GM12878 (cell line): ENCODE measurements around the gene PPP2R5C. TPM values are rescaled to one million over a fixed set of nuclear protein-coding genes. Genes with fewer than 3 reads are reported as not detected.

ENCODE experiments used
- ATAC-seq: fragments of 200-7000 bp; cut with Tn5 transposase; 3 replicates; pipeline ENCODE4 v1.9.1; 2020; ENCODE audit warnings: mild to moderate bottlenecking, moderate library complexity
- BruUV-seq: library from RNA; stranded (reverse); fragments of 400-500 nt; replicated peaks from 2 replicates; lab custom pipeline; 2021; lab: Mats Ljungman, UMichigan
- CTCF ChIA-PET: fragments of 300-600 bp; sonication (Branson Sonifier 250); formaldehyde crosslinking; extraction: SDS; loops from one replicate; lab custom pipeline; 2021; ENCODE audit warnings: inconsistent platforms; lab: Yijun Ruan, JAX
- POLR2A ChIA-PET: fragments of 350-600 bp; formaldehyde crosslinking; extraction: SDS; loops from one replicate; lab custom pipeline; 2021; ENCODE audit warnings: inconsistent platforms; lab: Charles Lee
- RAD21 ChIA-PET: fragments of 300-600 bp; sonication (Branson Sonifier 250); formaldehyde crosslinking; loops from one replicate; lab custom pipeline; 2023; ENCODE audit warnings: antibody characterized with exemption; ENCODE audit not compliant: unreplicated experiment; lab: Charles Lee
- SMC1A ChIA-PET: fragments of 300-600 bp; sonication (Branson Sonifier 250); formaldehyde crosslinking; loops from one replicate; lab custom pipeline; 2023; ENCODE audit not compliant: unreplicated experiment, uncharacterized antibody; lab: Charles Lee
- DNase-seq: peaks from one replicate; pipeline ENCODE4 v3.0.0-alpha.2; 2011; ENCODE audit warnings: low read depth, low spot score
- FAIRE-seq: peaks from 3 replicates; lab custom pipeline; 2011; peaks lifted over from hg19 to GRCh38; lab: Jason Lieb, UNC
- H2AFZ ChIP-seq: 2 replicates; pipeline ENCODE4 v1.6.0; 2011; ENCODE audit warnings: low read depth, low read length, control low read depth; ENCODE audit not compliant: control insufficient read depth
- H3K27ac ChIP-seq: 2 replicates; pipeline ENCODE4 v1.5.1; 2011; ENCODE audit warnings: control low read depth; ENCODE audit not compliant: control insufficient read depth, insufficient read depth
- H3K27me3 ChIP-seq, 2 experiments: replicated peaks in 1 of 2; 2 replicates each; pipeline versions ENCODE4 v1.6.0 to v1.6.1; 2011; ENCODE audit warnings: low read length in 1 of 2; ENCODE audit not compliant: control insufficient read depth in 2 of 2, insufficient read depth in 2 of 2
- H3K36me3 ChIP-seq, 2 experiments: 2 replicates each; pipeline ENCODE4 v1.5.1; 2011; ENCODE audit warnings: low read length in 1 of 2; ENCODE audit not compliant: control insufficient read depth in 2 of 2, insufficient read depth in 2 of 2
- H3K4me1 ChIP-seq: 2 replicates; pipeline ENCODE4 v1.6.1; 2011; ENCODE audit warnings: mild to moderate bottlenecking, low read length, moderate library complexity, mixed read lengths; ENCODE audit not compliant: control insufficient read depth, insufficient read depth
- H3K4me2 ChIP-seq: 2 replicates; pipeline ENCODE4 v1.6.0; 2011; ENCODE audit warnings: control low read depth; ENCODE audit not compliant: control insufficient read depth, insufficient read depth
- H3K4me3 ChIP-seq: fragments of 200-600 bp; sonication (generic); 2 replicates; pipeline ENCODE4 v1.5.1; 2016
- H3K79me2 ChIP-seq: 2 replicates; pipeline ENCODE4 v1.6.0; 2011; ENCODE audit warnings: low read length; ENCODE audit not compliant: control insufficient read depth, insufficient read depth
- H3K9ac ChIP-seq: 2 replicates; pipeline ENCODE4 v1.8.0; 2011; ENCODE audit warnings: low read length, control low read depth, mixed read lengths; ENCODE audit not compliant: control insufficient read depth, insufficient read depth
- H3K9me3 ChIP-seq: replicated peaks from 3 replicates; pipeline ENCODE4 v1.5.1; 2011; ENCODE audit warnings: mild to moderate bottlenecking, low read length; ENCODE audit not compliant: control insufficient read depth, insufficient read depth
- H4K20me1 ChIP-seq: 2 replicates; pipeline ENCODE4 v1.6.0; 2011; ENCODE audit not compliant: control insufficient read depth, insufficient read depth
- BMI1 ChIP-seq: fragments of 450-650 bp; IDR thresholded peaks from 2 replicates; pipeline ENCODE4 v1.6.1; 2016; ENCODE audit warnings: mild to moderate bottlenecking, moderate library complexity, borderline replicate concordance
- DPF2 ChIP-seq: fragments of 450-650 bp; IDR thresholded peaks from 2 replicates; pipeline ENCODE4 v1.6.1; 2017; ENCODE audit warnings: mild to moderate bottlenecking
- EED ChIP-seq: sonication (generic); IDR thresholded peaks from 2 replicates; pipeline ENCODE4 v1.6.1; 2016; ENCODE audit warnings: antibody characterized with exemption, low read depth
- EGR1 ChIP-seq, 2 experiments: IDR thresholded peaks; 1 replicate in 1 of 2; 2 replicates in 1 of 2; pipeline ENCODE4 v1.6.1; 2011 to 2012; ENCODE audit warnings: low read depth in 2 of 2, low read length in 2 of 2, borderline replicate concordance in 1 of 2, mild to moderate bottlenecking in 1 of 2, moderate library complexity in 1 of 2
- GATAD2B ChIP-seq: fragments of 450-650 bp; conservative IDR thresholded peaks from 2 replicates; pipeline ENCODE4 v1.6.1; 2017; ENCODE audit warnings: low read depth, mild to moderate bottlenecking, moderate library complexity
- HDAC2 ChIP-seq: fragments of 200-600 bp; sonication (generic); IDR thresholded peaks from 2 replicates; pipeline ENCODE4 v1.6.1; 2017
- MEF2B ChIP-seq: fragments of 450-650 bp; IDR thresholded peaks from 2 replicates; pipeline ENCODE4 v1.6.1; 2018; ENCODE audit warnings: mild to moderate bottlenecking, moderate library complexity; ENCODE audit not compliant: partially characterized antibody, poor library complexity, severe bottlenecking
- NFXL1 ChIP-seq: fragments of 450-650 bp; IDR thresholded peaks from 2 replicates; pipeline ENCODE4 v1.6.1; 2017; ENCODE audit warnings: antibody characterized with exemption, mild to moderate bottlenecking, borderline replicate concordance
- POLR2AphosphoS2 ChIP-seq: IDR thresholded peaks from 2 replicates; pipeline ENCODE4 v1.6.1; 2011; ENCODE audit warnings: low read depth, mild to moderate bottlenecking, low read length, improper control_type of control experiment, moderate library complexity
- RBBP5 ChIP-seq: fragments of 200-600 bp; sonication (generic); conservative IDR thresholded peaks from 2 replicates; pipeline ENCODE4 v1.6.1; 2016
- RFX5 ChIP-seq: IDR thresholded peaks from 2 replicates; pipeline ENCODE4 v1.6.1; 2011; ENCODE audit warnings: low read depth, low read length, improper control_type of control experiment
- SIN3A ChIP-seq: IDR thresholded peaks from 2 replicates; pipeline ENCODE4 v1.6.1; 2012; ENCODE audit warnings: low read depth, low read length, improper control_type of control experiment
- SMARCA5 ChIP-seq: fragments of 450-650 bp; IDR thresholded peaks from 2 replicates; pipeline ENCODE4 v1.6.1; 2017; ENCODE audit warnings: mild to moderate bottlenecking
- SP1 ChIP-seq: IDR thresholded peaks from one replicate; pipeline ENCODE4 v1.6.1; 2011; ENCODE audit warnings: low read depth, low read length
- STAT1 ChIP-seq: fragments of 450-650 bp; conservative IDR thresholded peaks from 2 replicates; pipeline ENCODE4 v1.6.1; 2014; ENCODE audit warnings: antibody characterized with exemption, mild to moderate bottlenecking
- TARDBP ChIP-seq: IDR thresholded peaks from 2 replicates; pipeline ENCODE4 v1.6.1; 2016; ENCODE audit warnings: borderline replicate concordance
- TCF3 ChIP-seq: IDR thresholded peaks from 2 replicates; pipeline ENCODE4 v1.6.1; 2012; ENCODE audit warnings: low read depth, mild to moderate bottlenecking, low read length, borderline replicate concordance; ENCODE audit not compliant: insufficient read depth
- TCF7 ChIP-seq: IDR thresholded peaks from 2 replicates; pipeline ENCODE4 v1.6.1; 2014; ENCODE audit warnings: antibody characterized with exemption, borderline replicate concordance
- ZNF207 ChIP-seq: fragments of 450-650 bp; IDR thresholded peaks from 2 replicates; pipeline ENCODE4 v1.6.1; 2014; ENCODE audit warnings: antibody characterized with exemption, mild to moderate bottlenecking, borderline replicate concordance
- ZNF274 ChIP-seq: IDR thresholded peaks from one replicate; pipeline ENCODE4 v1.8.0; 2011; ENCODE audit not compliant: insufficient read length, insufficient read depth
- ZNF384 ChIP-seq: IDR thresholded peaks from 2 replicates; pipeline ENCODE4 v1.6.1; 2012; ENCODE audit warnings: low read depth, mild to moderate bottlenecking, low read length, improper control_type of control experiment, borderline replicate concordance
- WGBS: methylation state at CpG from one replicate; pipeline ENCODE4 v1.1.6; 2016; ENCODE audit warnings: low lambda C conversion rate; ENCODE audit not compliant: insufficient replicate concordance, insufficient coverage; ENCODE audit errors: missing lambda C conversion rate; 5-methylcytosine and 5-hydroxymethylcytosine counted together
- in situ Hi-C: fragments of 300-500 bp; cut with MboI; formaldehyde crosslinking; loops from 9 replicates; pipeline ENCODE4 v1.14.3; 2018; ENCODE audit warnings: mixed read lengths
- intact Hi-C: fragments of 100-400 bp; cut with micrococcal nuclease; formaldehyde crosslinking; loops from one replicate; pipeline ENCODE4 v1.14.2; 2022; ENCODE audit not compliant: unreplicated experiment
- polyA plus RNA-seq, 11 experiments: library from polyadenylated mRNA; depleted of rRNA in 4 of 11; unstranded in 6 of 11; stranded (reverse) in 5 of 11; fragments of >200 nt; fragmentation: Nextera tagmentation in 4 of 11; fragmentation: Illumina TruSeq in 1 of 11; extraction: Ambion mirVana in 4 of 11; extraction: Trizol in 1 of 11; gene quantifications; 1 replicate in 1 of 11; 2 replicates in 10 of 11; pipeline versions ENCODE4 v1.2.1 to v1.2.3, GENCODE V29; 2011 to 2016; ENCODE audit warnings: inconsistent platforms in 2 of 11, missing spikeins in 2 of 11, low read depth in 1 of 11
- total RNA-seq, 4 experiments: library from RNA; depleted of rRNA in 3 of 4; stranded (reverse); fragments of >200 nt in 3 of 4; fragmentation: Illumina TruSeq in 1 of 4; extraction: Trizol in 1 of 4; gene quantifications; 2 replicates each; pipeline versions ENCODE4 v1.2.1 to v1.2.3, GENCODE V29; 2013 to 2021
- TF ChIP-seq, protein P1 (sequence below): fragments of 450-650 bp; IDR thresholded peaks from 2 replicates; pipeline ENCODE4 v1.6.1; 2016; ENCODE audit warnings: mild to moderate bottlenecking

The PPP2R5C gene
- total and polyA plus RNA-seq, 10 of the 15 experiments (the other 5 are each of a cell fraction or from before 2014, with no cell fraction given), result 106 to 199 (median 144) TPM

DNA sequence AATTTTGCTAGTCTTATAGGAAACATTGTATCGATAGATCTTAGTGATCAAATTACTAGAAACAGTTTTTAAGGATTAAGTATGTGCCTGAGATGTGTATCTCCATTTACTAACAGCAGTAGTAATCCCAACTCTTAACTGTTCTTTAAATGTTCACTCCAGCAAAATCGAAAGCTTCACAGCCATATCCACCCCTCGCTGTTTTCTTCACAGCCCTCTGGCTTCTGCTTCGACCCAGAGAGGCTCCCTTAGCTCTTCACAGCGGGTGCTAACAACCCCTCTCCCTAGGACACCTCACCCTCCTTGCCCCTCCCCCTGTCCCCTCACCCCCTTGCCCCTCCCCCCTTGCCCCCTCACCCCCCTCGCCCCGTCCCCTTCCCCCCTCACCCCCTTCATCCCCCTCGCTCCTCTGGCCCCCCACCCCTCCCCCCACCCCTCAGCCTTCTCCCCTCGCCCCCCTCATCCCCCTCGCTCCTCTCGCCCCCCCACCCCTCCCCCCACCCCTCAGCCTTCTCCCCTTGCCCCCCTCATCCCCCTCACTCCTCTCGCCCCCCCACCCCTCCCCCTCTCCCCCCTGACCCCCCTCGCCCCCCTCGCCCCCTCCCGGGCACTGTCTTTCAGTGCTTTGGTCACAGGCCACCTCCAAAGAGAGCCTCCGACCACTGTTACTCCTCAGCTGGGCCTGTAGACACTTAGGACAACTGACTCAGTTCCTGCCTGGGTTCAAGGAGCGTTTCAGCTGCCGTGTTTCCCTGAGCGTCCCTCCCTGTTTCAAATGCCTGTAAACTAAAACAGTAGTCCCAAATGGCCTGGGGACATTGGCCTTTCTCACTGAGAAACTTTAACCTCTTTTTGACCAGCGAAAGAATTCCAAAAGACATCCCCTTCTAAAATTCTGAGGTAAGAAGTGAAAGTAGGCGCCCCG lies 156.8 kb downstream of the PPP2R5C start (continued):
- TF ChIP-seq MEF2B (no peak), EED (no peak), BMI1 (no peak), ZNF207 (no peak), NFXL1 (no peak)

DNA sequence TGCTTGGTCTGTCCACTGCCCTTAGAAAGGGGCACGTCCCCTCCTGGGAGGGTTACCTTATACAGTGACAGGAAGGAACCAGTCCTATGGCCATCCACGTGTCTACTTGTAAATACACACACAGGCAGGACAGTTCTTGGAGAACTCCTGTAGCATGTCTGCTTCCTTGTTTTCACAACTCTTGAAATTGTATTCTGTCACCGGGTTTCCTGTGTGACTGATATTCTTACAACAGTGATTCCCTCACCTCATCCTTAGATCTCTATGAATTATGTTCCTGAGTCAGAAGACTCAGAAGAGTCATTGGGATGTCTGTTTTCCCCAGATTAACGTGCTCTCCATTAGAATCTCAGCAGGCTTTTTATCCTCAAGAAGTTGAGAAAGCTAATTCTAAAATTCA lies 158.8 kb downstream of the PPP2R5C start:
- H3K79me2 ChIP-seq, result no peaks in the 10 kb centered on the region
- ChIA-PET POLR2A (no interaction called here), RAD21 (no interaction called here), SMC1A (interaction anchor here (0.6 kb wide), 1 partner anchor 220 kb away, joined by 5 read pairs; no protein-coding TSS in a partner anchor), CTCF (no interaction called here)
- peaks cover 2 to 4% of the 10 kb centered on the region in 2 experiments; a peak in 3 of 4 replicates for H3K36me3 ChIP-seq
- H3K4me2 ChIP-seq, result no peak overlapping the region
- no peak for DNase-seq
- no peak overlapping the region for H3K27ac ChIP-seq
- FAIRE-seq, result no peak
- no TSS peak for BruUV-seq
- H3K9ac ChIP-seq, result no peak overlapping the region
- WGBS, result 96% methylated on average over 4 of the region's 4 CpGs
- no peaks in the 10 kb centered on the region for H3K27me3 ChIP-seq
- H3K9me3 ChIP-seq, result no peaks in the 10 kb centered on the region
- ATAC-seq, result no peak
- H2AFZ ChIP-seq, result no peak overlapping the region
- TF ChIP-seq STAT1 (no peak), GATAD2B (no peak), TARDBP (no peak), RBBP5 (no peak), RFX5 (no peak), POLR2AphosphoS2 (no peak), ZNF384 (no peak), ZNF274 (no peak), DPF2 (no peak), SP1 (no peak), EGR1 (IDR thresholded peaks at IDR 0.05; ENCODE audit: borderline replicate concordance in 1 of 2, low read depth in 2 of 2, low read length in 2 of 2) (no peak), TCF7 (no peak), TCF3 (no peak), HDAC2 (no peak), SMARCA5 (no peak), SIN3A (no peak)
- TF ChIP-seq, protein P1, sequence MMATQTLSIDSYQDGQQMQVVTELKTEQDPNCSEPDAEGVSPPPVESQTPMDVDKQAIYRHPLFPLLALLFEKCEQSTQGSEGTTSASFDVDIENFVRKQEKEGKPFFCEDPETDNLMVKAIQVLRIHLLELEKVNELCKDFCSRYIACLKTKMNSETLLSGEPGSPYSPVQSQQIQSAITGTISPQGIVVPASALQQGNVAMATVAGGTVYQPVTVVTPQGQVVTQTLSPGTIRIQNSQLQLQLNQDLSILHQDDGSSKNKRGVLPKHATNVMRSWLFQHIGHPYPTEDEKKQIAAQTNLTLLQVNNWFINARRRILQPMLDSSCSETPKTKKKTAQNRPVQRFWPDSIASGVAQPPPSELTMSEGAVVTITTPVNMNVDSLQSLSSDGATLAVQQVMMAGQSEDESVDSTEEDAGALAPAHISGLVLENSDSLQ, result no peak
- H3K4me1 ChIP-seq, result no peaks in the 10 kb centered on the region
- intact Hi-C loops, result no loop called here
- no peak overlapping the region for H3K4me3 ChIP-seq
- no peaks in the 10 kb centered on the region for H4K20me1 ChIP-seq
- in situ Hi-C loops, result no loop called here
